SW 1271 (cell line): ENCODE data around the gene SCN7A.
"Not testable (repeated sequence)": the region's sequence is repeated elsewhere in the genome, so short reads cannot be mapped to it uniquely, and the experiment has no call there.

Experiments used
- DNase-seq, 2 experiments: peaks; one replicate each; lab custom pipeline; 2025; lab: John Stamatoyannopoulos, UW

The SCN7A gene

DNA sequence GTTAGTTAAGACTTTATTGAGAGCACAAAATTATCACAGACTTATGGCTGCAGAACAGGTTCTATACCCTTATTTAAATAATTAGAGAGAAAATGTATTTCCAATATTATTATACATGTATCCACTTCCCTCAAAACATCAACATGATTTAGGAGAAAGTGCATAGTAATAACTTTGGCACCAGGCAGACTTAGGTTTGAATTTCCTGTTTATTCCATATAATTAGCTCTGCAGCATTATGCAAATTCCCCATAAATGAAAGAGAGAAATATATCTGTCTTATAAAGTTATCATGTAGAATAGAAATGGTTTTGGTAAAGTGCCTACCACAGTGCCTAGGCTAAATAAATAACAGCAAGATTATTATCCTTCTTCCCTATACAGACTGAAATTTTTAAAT lies 133.6 kb downstream of the SCN7A start:
- DNase-seq, result no peak

DNA sequence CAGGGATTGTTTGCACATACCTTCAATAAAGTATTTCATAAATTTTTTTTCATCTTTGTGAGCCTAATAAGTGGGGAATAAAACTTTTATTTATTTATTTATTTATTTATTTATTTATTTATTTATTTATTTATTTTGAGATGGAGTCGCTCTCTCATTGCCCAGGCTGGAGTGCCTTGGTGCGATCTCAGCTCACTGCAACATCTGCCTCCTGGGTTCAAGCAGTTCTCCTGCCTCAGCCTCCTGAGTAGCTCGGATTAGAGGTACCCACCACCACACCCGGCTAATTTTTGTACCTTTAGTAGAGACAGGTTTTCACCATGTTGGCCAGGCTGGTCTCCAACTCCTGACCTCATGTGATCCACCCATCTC lies 136.1 kb downstream of the SCN7A start:
- DNase-seq, result not testable (repeated sequence)

DNA sequence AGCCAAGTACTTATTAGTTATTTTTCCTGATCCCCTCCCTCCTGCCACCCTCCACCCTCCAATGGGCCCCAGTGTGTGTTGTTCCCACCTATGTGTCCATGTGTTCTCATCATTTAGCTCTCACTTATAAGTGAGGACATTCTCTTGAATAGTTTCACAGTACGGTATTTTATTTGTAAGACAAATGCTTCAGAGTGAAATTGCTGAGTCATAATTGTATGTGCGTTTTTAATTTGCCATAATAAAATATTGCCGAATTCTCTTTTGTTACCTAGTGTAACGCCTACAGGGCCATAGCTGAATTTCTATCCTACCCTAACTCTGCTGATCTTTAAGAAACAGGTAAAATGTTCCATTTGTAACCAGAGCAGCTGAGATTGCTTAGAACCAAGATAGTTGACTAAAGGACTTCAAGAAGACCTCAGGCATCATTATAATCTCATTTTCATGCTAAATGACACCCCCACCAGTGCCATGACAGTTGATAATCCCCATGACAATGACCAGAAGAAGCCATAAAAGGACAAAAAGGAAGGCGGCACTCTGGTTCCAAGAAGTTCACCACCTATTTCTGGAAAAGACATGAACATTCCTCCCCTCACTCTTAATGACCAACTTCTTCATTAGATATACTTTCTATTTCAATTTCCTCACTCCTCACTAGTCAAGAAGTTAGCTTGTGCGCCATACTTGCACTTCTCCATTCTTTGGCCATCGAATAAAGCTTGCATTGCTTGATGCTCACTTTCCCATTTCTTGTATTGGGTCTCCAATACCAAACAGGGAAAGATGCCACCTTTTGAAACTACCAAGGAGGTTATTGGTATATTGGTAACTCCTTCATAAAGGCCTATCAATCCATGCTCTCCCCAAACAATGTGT lies 136.7 kb downstream of the SCN7A start:
- no peak for DNase-seq
